Caco-2 (cell line): ENCODE data around the gene NFE2L2. TPM values are rescaled to one million over a fixed set of nuclear protein-coding genes. Genes with fewer than 3 reads are reported as not detected.

Source experiments
- BruUV-seq: library from RNA; stranded (reverse); fragments of 400-500 nt; replicated peaks from 2 replicates; lab custom pipeline; 2021; lab: Mats Ljungman, UMichigan
- CTCF ChIA-PET: fragments of 300-600 bp; sonication (Branson Sonifier 250); formaldehyde crosslinking; loops from one replicate; lab custom pipeline; 2022; ENCODE audit warnings: antibody characterized with exemption; lab: Charles Lee
- POLR2A ChIA-PET: fragments of 300-600 bp; sonication (Branson Sonifier 250); formaldehyde crosslinking; loops from one replicate; lab custom pipeline; 2022; ENCODE audit warnings: antibody characterized with exemption; lab: Charles Lee
- DNase-seq, 2 experiments: peaks; one replicate each; pipeline versions ENCODE4 v3.0.0 to v3.0.0-alpha.2; 2020 to 2022
- H3K27me3 ChIP-seq: replicated peaks from 2 replicates; pipeline ENCODE4 v1.6.0; 2011; ENCODE audit warnings: low read length; ENCODE audit not compliant: control insufficient read depth, insufficient read depth
- H3K36me3 ChIP-seq: 2 replicates; pipeline ENCODE4 v1.5.1; 2011; ENCODE audit warnings: low read length; ENCODE audit not compliant: control insufficient read depth, insufficient read depth
- H3K4me1 ChIP-seq: fragments of 250-450 bp; sonication (Bioruptor Pico); 2 replicates; pipeline ENCODE4 v1.5.1; 2020; ENCODE audit warnings: mild to moderate bottlenecking
- H3K4me3 ChIP-seq: 2 replicates; pipeline ENCODE4 v1.5.1; 2011; ENCODE audit warnings: low read depth, mild to moderate bottlenecking, control low read depth, low read length
- H3K9me3 ChIP-seq: fragments of 250-450 bp; sonication (Bioruptor Pico); 2 replicates; pipeline ENCODE4 v1.5.1; 2020; ENCODE audit warnings: mild to moderate bottlenecking, moderate library complexity
- H3K27ac Mint-ChIP-seq: one replicate; pipeline ENCODE4 v1.8.0; 2022; ENCODE audit warnings: mixed read lengths; ENCODE audit not compliant: unreplicated experiment
- H3K27me3 Mint-ChIP-seq: one replicate; pipeline ENCODE4 v1.8.0; 2022; ENCODE audit warnings: mixed read lengths; ENCODE audit not compliant: insufficient read depth, unreplicated experiment
- H3K36me3 Mint-ChIP-seq: one replicate; pipeline ENCODE4 v1.8.0; 2022; ENCODE audit warnings: mild to moderate bottlenecking, mixed read lengths; ENCODE audit not compliant: insufficient read depth, unreplicated experiment
- H3K4me1 Mint-ChIP-seq: one replicate; pipeline ENCODE4 v1.8.0; 2022; ENCODE audit warnings: low read depth, mixed read lengths; ENCODE audit not compliant: unreplicated experiment
- H3K4me3 Mint-ChIP-seq: one replicate; pipeline ENCODE4 v1.8.0; 2022; ENCODE audit warnings: mild to moderate bottlenecking, moderate library complexity, mixed read lengths; ENCODE audit not compliant: unreplicated experiment
- H3K9me3 Mint-ChIP-seq: one replicate; pipeline ENCODE4 v1.8.0; 2022; ENCODE audit warnings: mixed read lengths; ENCODE audit not compliant: unreplicated experiment
- CTCF ChIP-seq, 2 experiments: fragments of 200-600 bp in 1 of 2; IDR thresholded peaks; 1 replicate in 1 of 2; 2 replicates in 1 of 2; pipeline versions ENCODE4 v1.5.1 to v1.8.0; 2011 to 2022; ENCODE audit warnings: antibody characterized with exemption in 1 of 2, control low read depth in 1 of 2, inconsistent platforms in 1 of 2, low read depth in 1 of 2, low read length in 1 of 2, mild to moderate bottlenecking in 1 of 2, moderate library complexity in 1 of 2; ENCODE audit not compliant: insufficient read depth in 1 of 2, severe bottlenecking in 1 of 2, unreplicated experiment in 1 of 2
- intact Hi-C: fragments of 100-400 bp; cut with micrococcal nuclease; formaldehyde crosslinking; loops from one replicate; pipeline ENCODE4 v1.10.0; 2022; ENCODE audit not compliant: unreplicated experiment
- total RNA-seq: library from RNA; stranded (reverse); gene quantifications from 2 replicates; pipeline ENCODE4 v1.2.3, GENCODE V29; 2022

NFE2L2 gene
- total RNA-seq, 1 experiment from 2014 or later, result 75.7 TPM

- H3K9me3 ChIP-seq, result no peaks in the 10 kb centered on the region
- H3K4me3 ChIP-seq, result no peak overlapping the region
- intact Hi-C loops, result no loop called here
- H3K9me3 Mint-ChIP-seq, result no peaks in the 10 kb centered on the region
- DNase-seq, result no peak
- no peaks in the 10 kb centered on the region for H3K4me1 Mint-ChIP-seq
- H3K27me3 Mint-ChIP-seq, result no peaks in the 10 kb centered on the region
- peak in 1 of 2 experiments; percentile 3 for TF ChIP-seq CTCF (IDR thresholded peaks at IDR 0.05; ENCODE audit: insufficient read depth in 1 of 2, low read depth in 1 of 2, low read length in 1 of 2, severe bottlenecking in 1 of 2, unreplicated experiment in 1 of 2)
- H3K36me3 ChIP-seq, result no peaks in the 10 kb centered on the region
- H3K36me3 Mint-ChIP-seq, result no peaks in the 10 kb centered on the region
- CTCF ChIA-PET, result interaction anchor here (0.6 kb wide), 1 partner anchor 21 kb away, joined by 5 read pairs; no protein-coding TSS in a partner anchor
- POLR2A ChIA-PET, result interaction anchor here (0.7 kb wide), 1 partner anchor 16 kb away, joined by 5 read pairs; no protein-coding TSS in a partner anchor
- H3K27me3 ChIP-seq, result no peaks in the 10 kb centered on the region
- BruUV-seq, result no TSS peak
- no peak overlapping the region for H3K27ac Mint-ChIP-seq
- no peak overlapping the region for H3K4me3 Mint-ChIP-seq
- H3K4me1 ChIP-seq, result no peaks in the 10 kb centered on the region
These were observed 69.3 kb downstream of the NFE2L2 start for GRCh38 chr2:177195194-177195593.

GRCh38 chr2:177193240-177193639 is 71.3 kb downstream of the NFE2L2 start:
- BruUV-seq, result no TSS peak

GRCh38 chr2:177192788-177193187 is 71.7 kb downstream of the NFE2L2 start:
- peaks cover 17% of the 10 kb centered on the region for H3K4me1 ChIP-seq
- TF ChIP-seq CTCF (IDR thresholded peaks at IDR 0.05; ENCODE audit: insufficient read depth in 1 of 2, low read depth in 1 of 2, low read length in 1 of 2, severe bottlenecking in 1 of 2, unreplicated experiment in 1 of 2), result no peak
- Mint-ChIP-seq H3K27ac (no peak overlapping the region), H3K4me1 (peaks cover 11% of the 10 kb centered on the region), H3K9me3 (no peaks in the 10 kb centered on the region), H3K4me3 (no peak overlapping the region), H3K36me3 (no peaks in the 10 kb centered on the region), H3K27me3 (no peaks in the 10 kb centered on the region)
- DNase-seq, result no peak
- intact Hi-C loops, result no loop called here
- no peaks in the 10 kb centered on the region for H3K36me3 ChIP-seq
- POLR2A ChIA-PET, result no interaction called here
- H3K27me3 ChIP-seq, result no peaks in the 10 kb centered on the region
- CTCF ChIA-PET, result no interaction called here
- no peak overlapping the region for H3K4me3 ChIP-seq
- no peaks in the 10 kb centered on the region for H3K9me3 ChIP-seq
- no TSS peak for BruUV-seq

More at GRCh38 chr2:177193240-177193639, 71.3 kb downstream of the NFE2L2 start:
- Histone ChIP-seq H3K4me1 (peaks cover 12% of the 10 kb centered on the region), H3K4me3 (no peak overlapping the region), H3K9me3 (no peaks in the 10 kb centered on the region), H3K36me3 (no peaks in the 10 kb centered on the region), H3K27me3 (no peaks in the 10 kb centered on the region)
- CTCF ChIA-PET, result no interaction called here
- no peak for DNase-seq
- Mint-ChIP-seq H3K27me3 (no peaks in the 10 kb centered on the region), H3K36me3 (no peaks in the 10 kb centered on the region), H3K4me1 (peaks cover 8% of the 10 kb centered on the region), H3K4me3 (no peak overlapping the region), H3K9me3 (no peaks in the 10 kb centered on the region), H3K27ac (no peak overlapping the region)
- TF ChIP-seq CTCF (IDR thresholded peaks at IDR 0.05; ENCODE audit: insufficient read depth in 1 of 2, low read depth in 1 of 2, low read length in 1 of 2, severe bottlenecking in 1 of 2, unreplicated experiment in 1 of 2), result no peak
- intact Hi-C loops, result no loop called here
- POLR2A ChIA-PET, result no interaction called here
